Measurements from ENCODE around the gene DTX3.

DNA sequence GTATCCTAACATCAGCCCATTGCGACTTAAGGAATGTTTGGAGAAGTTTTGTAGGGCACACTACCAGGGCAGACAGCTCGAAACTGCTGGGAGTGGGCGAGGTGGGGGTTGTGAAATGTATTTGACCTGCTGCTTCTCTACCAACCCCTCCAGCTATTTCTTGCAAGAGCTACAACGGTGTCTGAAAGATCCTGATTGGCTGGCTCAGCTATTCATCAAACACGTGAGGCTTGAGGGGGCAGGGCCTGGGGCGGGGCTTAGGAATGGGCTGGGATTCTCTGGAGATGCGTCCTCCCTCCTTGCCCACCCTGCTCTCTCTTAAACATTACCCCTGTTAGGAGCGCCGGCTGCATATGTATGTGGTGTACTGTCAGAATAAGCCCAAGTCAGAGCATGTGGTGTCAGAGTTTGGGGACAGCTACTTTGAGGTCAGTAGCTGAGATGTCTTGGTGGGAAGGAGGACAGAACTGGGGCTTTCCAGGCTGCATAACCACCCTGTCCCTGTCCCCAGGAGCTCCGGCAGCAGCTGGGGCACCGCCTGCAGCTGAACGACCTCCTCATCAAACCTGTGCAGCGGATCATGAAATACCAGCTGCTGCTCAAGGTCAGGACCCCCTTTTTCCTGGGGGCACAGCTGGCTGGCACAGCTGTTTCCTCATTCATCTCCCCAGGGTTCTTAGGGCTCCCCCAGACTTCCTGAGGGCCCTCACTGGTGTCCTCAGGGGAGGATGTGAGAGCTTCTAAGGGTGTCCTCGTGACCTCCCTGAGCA, 9.7 kb downstream of the DTX3 start:
- peak; percentile 66 to 85 (median 83) for TF ChIP-seq POLR2AphosphoS5 (IDR thresholded peaks at IDR 0.05)
- no peak for TF ChIP-seq POLR2A (IDR thresholded peaks at IDR 0.05)
